ENCODE measurements around the gene MCCC1. TPM values are rescaled to one million over a fixed set of nuclear protein-coding genes. Genes with fewer than 3 reads are reported as not detected.
"Not testable (repeated sequence)": the region's sequence is repeated elsewhere in the genome, so short reads cannot be mapped to it uniquely, and the experiment has no call there.

Gene MCCC1
- polyA plus RNA-seq (2012; ENCODE audit: insufficient read depth, insufficient read length), result 26.5 TPM

DNA sequence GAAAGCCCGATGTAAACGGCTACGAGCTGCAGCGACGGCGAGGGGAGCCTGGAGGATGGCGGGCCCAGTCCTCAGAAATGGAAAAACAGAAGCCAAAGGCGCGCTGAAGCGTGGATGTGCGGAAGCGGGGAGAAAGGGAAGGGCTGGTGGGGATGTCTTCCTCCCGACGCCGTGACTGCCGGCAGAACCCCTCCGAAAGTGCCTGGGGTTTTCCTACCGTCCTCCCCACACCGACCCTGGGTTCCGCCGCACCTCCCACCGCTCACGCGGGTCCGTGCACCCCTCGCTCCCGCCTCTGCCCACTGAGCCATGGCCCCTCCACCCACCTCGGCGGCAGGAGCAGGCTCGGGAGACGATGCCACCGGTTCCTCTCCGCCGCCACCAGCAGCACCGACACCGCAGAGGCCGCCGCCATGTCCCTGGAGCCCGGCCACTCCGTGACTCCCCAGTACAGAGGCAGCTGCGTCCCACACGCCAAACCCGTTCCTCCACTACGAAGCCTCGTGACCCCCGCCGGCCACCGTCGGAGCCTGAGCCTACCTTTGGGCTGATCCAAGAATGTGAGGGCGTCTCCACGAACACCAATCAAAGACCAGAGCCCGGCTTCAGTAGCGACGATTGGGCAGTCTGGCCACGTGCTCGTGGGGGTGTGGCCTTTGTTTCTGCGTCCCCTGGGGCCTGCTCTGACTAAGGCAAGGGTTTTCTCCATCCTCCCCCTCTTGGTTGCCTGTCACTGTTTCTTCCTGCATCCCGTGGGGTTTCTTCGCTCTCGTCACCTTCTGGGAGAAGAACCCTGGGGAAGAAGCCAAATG is at the start of gene MCCC1:
MCCC1 (minus strand) TSS at position 471 of the 812 bp plus-strand sequence; CDS start at position 415, 56 bp downstream.
- peak; percentile 98 for DNase-seq (ENCODE audit: low read depth, low spot score)

DNA sequence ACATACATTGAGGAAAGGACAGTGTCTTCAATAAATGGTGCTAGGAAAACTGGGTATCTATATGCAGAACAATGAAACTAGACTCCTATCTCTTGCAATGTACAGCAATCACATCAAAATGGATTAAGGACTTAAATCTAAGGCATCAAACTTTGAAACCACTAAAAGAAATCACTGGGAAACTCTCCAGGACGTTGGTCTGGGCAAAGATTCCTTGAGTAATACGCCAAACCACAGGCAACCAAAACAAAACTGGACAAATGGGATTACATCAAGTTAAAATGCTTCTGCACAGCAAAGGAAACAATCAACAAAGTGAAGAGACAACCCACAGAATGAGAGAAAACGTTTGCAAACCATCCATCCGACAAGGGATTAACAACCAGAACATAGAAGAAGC is 48.8 kb upstream of the MCCC1 start:
- H3K4me3 ChIP-seq (ENCODE audit: low read length), result no peak overlapping the region
- no peak for DNase-seq (ENCODE audit: low read depth, low spot score)

More for the DNA sequence above, at the start of gene MCCC1:
- peak within 1 kb of the TSS; percentile 95 for H3K4me3 ChIP-seq (ENCODE audit: low read length)

DNA sequence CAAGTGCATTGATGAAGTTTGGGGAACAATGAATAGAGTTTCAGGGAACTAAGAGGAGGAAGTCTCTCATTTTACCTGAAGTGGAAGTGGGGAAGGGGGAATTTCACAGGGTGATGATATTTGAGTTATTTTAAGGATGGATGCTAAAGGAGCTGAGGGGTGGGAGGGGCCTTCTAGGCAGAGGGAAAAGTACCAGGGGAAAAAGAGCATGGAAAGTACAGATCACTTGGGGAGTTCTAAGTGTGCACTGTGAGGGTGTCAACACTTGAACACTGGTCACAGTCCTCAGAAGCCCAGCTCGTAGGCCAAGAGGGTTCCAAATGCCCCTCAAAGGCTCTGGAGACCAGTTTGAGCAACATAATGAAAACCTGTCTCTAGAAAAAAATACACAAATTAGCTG is 45.1 kb upstream of the MCCC1 start:
- DNase-seq (ENCODE audit: low read depth, low spot score), result no peak
- H3K4me3 ChIP-seq (ENCODE audit: low read length), result no peak overlapping the region

DNA sequence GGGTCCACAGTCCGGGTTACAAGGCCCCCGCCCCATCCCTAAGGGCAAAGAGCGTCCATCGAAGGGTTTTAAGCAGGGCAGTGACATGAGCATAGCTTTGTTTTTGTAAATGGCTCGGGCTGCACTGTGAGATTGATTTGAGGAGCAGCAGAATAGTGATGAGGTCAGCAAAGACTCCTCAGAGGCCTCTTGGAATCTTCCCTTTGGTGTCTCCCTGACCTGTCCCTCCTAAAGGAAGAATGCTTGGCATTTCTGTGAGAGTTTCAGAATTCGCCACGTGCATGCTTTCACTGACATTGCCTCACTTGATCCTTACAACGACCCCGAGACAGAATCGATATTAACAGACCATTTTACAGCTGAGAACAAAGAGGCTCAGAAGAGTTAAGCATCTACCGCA is 42.9 kb upstream of the MCCC1 start:
- H3K4me3 ChIP-seq (ENCODE audit: low read length), result no peak overlapping the region
- DNase-seq (ENCODE audit: low read depth, low spot score), result no peak

DNA sequence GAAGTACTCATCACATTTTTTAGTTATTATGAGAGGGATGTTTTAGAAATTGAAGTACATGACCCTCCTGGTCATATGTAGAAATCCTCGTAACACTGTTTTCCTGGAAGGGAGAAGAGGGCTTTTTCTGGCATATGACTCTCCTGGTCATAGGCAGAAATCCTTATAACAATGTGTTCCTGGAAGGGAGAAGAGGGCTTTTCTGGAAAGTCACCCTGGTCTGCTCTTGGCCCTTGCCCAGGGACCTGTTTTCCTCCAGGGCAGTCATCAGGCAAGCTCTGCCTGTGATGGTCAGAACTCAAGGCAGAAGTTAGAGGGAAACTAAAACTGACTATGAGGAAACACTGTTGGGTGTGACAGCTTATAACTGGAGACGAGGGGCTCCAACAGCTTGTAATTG is 35.5 kb upstream of the MCCC1 start:
- no peak for DNase-seq (ENCODE audit: low read depth, low spot score)
- H3K4me3 ChIP-seq (ENCODE audit: low read length), result no peak overlapping the region

DNA sequence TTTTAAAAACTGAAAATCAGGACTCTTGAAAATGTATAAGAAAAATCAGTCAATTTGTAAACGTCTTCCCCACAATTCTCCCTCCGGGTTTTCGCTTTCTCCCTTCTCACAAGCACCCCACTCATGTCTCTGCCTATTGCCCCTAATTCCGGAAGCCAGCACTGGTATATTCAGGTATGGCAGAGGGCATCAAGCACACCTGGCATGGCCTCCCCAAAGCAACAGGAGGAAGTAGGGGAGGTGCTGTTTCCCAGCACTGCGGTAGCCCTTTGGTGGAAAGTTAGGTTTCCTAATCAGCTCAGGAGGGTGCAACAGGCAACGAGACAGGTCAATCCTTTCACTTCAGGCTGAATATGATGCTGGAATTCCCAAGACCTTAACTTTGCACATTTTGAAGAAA is 33.1 kb upstream of the MCCC1 start:
- no peak for DNase-seq (ENCODE audit: low read depth, low spot score)
- H3K4me3 ChIP-seq (ENCODE audit: low read length), result no peak overlapping the region

DNA sequence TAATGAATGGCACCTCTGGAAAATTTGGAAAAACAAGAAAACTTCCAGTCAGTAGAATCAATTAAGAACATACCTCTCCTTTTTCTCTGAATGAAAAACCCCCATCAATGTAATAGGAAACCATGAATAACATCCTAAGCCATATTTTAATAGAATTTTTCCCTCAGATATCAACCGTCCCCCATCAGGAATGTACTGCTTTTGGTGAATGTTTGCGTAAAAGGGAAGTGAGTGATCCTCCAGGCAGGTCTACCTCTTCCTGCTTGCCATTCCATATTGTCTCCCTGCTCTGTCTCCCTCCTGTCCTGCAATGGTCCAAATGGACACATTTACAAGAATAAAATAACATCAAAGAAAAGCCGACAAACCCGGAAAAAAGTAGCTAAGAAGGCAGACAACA is 32.4 kb upstream of the MCCC1 start:
- no peak for DNase-seq (ENCODE audit: low read depth, low spot score)
- no peak overlapping the region for H3K4me3 ChIP-seq (ENCODE audit: low read length)

DNA sequence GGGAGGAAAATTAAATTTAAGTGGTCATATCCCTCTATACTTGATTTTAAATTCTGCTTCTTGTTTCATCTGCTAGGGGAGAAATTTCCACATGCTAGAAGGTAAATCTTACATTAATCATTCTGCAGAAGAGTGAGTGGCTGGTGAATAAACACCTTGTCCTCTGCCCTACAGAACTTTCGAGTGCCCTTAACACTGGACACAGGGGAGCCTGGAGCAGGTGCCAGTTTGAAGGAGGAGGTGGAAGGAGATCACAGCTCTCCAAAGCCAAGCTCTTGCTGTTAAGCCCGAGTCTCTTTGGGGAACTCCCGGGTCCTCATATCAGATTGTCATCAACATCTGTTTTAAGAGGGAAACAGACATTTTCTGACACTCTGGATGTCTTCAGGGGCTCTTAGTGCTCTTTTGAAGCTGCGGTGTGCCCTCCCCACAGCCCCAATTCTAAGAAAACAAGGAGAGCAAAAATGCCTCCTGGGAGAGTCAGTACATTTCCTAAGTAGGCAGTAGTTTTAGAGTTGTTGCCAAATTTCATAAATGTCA is 32.0 kb upstream of the MCCC1 start:
- no peak for DNase-seq (ENCODE audit: low read depth, low spot score)

DNA sequence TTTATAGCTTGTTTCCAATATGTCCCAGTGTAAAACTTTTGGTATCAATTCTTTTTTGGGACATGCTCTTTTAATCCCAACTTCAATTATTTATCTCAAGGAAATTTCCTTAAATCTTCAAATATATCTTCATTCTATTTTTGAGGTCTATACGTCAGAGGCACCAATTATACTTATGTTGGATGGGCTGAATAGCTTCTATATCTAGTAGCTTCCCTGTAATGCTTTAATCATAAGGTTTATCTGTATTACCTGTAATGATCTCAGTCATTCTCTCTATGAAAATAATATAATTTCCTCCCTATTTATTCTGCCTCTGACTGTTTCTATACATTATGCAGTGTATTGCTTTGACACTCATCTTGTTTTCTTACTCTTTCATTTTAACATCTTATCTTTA is 29.9 kb upstream of the MCCC1 start:
- H3K4me3 ChIP-seq (ENCODE audit: low read length), result no peak overlapping the region
- no peak for DNase-seq (ENCODE audit: low read depth, low spot score)

More for the DNA sequence above, 32.0 kb upstream of the MCCC1 start:
- no peak overlapping the region for H3K4me3 ChIP-seq (ENCODE audit: low read length)

DNA sequence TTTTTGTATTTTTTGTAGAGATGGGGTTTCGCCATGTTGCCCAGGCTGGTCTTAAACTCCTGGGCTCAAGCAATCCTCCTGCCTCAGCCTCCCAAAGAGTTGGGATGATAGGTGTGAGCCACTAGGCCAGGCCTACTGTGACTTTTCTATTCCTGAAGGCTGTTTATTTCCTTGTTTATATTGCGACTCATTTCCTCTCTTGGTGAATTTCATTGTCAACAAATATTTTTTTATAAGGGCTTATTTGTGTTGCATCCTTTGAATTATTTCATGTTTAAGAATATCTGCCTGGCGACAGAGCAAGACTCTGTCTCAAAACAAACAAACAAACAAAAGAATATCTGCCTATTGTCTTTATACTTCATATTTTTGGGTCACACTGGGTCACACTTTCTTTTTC is 29.4 kb upstream of the MCCC1 start:
- no peak overlapping the region for H3K4me3 ChIP-seq (ENCODE audit: low read length)
- DNase-seq (ENCODE audit: low read depth, low spot score), result no peak

DNA sequence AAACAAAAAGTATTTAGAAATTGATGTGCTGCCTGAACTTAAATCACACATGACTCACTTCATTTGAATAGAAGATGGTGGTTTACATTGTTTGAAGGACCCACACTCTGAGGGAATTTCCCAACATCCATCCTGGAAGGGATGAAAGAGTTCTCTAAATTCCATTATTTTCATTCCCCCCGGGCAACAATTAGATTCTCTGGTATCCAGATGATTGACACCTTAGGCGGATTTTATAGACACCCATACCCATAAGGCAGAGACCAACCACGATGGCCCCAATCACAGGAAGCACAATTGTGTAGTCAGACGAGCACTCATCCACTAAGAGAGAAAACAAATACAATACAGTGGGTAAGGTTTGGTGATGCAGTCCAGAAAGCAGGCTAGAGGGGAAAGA is 24.6 kb upstream of the MCCC1 start:
- no peak overlapping the region for H3K4me3 ChIP-seq (ENCODE audit: low read length)
- DNase-seq (ENCODE audit: low read depth, low spot score), result no peak

DNA sequence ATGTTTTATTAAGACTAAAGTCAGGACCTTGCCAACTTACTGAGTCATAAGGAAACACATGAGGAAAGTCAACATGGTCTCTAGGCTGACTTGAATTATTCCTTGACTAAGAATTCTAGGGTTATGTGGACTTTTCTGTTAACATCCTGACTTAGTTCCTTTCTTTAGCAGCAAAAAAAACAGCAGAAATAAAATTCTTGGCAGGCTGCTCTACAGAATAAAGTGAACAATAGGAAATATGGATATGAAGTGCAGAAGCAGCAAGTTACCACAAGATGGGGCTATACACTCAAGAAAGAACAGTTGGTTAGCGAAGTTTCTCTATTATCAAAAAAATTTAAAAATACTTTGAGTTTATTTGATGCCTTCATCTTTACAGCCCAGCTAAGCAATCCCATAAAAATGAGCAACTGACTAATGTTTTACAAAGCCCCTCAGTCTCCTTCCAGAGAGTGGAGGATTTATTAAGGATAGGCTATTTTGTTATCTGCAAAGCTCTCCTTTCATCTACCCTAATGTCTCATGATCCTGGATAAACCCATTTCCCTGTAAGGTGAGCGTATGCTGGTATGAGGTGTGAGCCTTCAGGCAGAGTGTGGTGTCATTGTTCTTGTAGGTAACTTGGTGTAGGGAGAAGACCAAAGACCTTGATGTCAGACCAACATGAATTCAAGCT is 23.1 kb upstream of the MCCC1 start:
- H3K4me3 ChIP-seq (ENCODE audit: low read length), result no peak overlapping the region
- peak; percentile 60 for DNase-seq (ENCODE audit: low read depth, low spot score)

DNA sequence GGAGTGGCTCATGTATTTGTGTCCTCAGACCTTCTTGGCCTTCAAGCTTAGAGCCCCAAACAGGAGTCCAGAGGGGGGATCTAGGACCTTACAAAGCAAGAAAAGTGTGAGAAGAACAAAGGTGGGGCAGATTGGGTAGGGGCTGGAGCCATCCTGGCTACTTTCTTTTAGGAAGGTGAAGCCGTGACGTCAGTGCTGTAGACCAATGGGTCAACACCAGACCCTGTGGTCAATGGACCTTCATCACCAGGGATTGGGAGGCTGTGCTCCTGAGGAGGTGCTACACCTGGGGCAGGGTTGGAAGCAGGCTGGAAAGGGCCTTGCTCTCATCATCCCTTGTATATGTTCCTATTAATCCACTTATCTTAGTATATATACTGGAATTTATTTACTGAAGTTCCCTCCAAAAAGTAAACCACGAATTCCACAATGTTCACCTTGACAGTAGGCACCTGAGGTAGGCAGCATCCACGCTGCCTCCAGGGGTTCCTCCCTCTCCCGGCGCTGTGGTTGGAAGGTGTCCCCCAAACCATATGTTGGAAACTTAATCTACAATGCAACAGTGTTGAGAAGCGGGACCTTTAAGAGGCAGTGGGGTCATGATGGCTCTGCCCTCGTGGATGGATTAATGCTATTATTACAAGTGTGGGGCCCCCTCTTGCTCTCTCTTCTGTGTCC is 21.4 kb upstream of the MCCC1 start:
- no peak overlapping the region for H3K4me3 ChIP-seq (ENCODE audit: low read length)
- DNase-seq (ENCODE audit: low read depth, low spot score), result no peak

DNA sequence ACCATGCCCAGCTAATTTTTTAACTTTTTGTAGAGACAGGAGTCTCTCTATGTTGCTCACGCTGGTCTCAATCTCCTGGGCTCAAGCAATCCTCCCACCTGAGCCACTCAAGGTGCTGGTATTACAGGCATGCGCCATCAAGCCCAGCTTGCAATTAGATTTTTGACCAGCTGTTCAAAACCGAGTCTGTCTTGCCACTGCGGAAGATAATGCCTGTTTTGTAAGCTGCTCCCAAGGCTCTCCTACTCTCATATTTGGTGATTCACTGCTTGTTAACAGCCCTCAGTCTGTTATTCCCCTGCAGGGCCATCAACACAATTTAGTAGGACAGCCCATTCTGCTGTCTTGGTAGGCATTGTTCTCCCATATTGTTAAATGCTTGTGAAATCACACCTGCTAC is 17.8 kb upstream of the MCCC1 start:
- no peak for DNase-seq (ENCODE audit: low read depth, low spot score)
- H3K4me3 ChIP-seq (ENCODE audit: low read length), result no peak overlapping the region

DNA sequence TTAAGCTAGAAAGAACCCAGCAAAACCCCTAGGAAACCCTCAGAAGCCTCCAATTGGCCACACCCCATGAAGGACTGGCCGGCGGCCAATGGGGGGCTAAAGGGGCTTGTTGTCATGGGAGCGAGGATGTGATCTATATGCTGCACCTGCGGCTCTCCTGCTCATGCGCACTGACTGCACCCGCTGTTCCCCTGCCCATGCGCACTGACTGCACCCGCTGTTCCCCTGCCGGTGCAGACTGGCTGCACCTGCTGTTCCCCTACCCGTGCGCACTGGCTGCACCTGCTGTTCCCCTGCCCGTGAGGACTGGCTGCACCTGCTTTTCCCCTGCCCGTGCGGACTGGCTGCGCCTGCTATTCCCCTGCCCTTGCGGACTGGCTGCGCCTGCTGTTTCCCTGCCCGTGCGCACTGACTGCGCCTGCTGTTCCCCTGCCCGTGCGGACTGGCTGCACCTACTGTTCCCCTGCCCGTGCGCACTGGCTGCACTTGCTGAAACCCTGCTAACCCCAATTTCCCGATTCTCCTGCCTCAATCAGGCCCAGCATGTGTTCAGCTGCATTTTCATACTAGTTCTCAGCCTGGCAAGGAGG is 16.8 kb upstream of the MCCC1 start:
- DNase-seq (ENCODE audit: low read depth, low spot score), result peak; percentile 89
- H3K4me3 ChIP-seq (ENCODE audit: low read length), result peak overlapping the region; percentile 65

DNA sequence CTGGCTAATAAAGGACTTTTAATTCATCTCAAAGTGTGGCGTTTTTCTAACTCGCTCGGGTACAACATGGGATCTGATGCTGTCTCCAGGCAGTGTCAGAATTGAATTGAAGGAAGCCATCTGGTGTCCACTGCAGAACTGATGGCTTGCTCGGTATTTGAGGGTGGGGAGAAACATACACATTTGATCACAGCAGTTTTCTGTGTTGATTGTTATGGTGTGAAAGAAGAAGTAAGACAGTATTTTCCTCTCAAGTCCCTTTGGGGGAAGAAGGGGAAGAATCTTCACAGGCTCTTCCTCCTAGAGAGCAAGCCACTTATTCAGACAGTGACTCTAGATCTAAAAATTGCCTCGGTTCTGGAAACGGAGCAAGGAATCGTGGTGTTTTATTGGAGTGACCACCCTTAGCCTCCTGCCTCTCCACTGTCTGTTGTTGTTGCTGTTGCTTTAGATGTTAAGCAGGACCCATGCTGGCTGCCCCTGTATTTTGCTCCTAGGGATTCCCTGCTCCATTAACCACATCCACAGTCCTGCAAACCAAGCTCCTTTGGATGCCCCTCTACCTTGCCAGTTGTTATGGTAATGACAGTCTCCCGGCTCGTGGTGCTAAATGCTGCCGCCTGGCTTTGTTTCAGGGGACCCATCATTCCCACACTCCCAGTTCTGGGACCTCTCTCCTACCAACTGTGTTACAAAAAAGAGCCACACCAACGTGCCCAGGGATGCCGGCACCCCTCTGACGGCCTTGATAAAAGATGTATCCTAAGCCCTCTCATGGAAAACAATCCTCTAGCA is 15.3 kb upstream of the MCCC1 start:
- H3K4me3 ChIP-seq (ENCODE audit: low read length), result no peak overlapping the region
- DNase-seq (ENCODE audit: low read depth, low spot score), result no peak

DNA sequence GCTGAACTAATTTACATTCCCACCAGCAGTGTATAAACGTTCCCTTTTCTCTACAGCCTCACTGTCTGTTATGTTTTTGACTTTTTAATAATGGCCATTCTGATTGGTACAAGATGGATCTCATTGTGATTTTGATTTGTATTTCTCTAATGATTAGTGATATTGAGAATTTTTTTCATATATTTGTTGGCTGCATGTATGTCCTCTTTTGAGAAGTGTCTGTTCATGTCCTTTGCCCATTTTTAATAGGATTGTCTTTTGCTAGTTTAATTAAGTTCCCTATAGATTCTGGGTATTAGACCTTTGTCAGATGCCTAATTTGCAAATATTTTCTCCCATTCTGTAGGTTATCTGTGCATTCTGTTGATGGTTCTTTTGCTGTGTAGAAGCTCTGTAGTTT is 10.6 kb upstream of the MCCC1 start:
- DNase-seq (ENCODE audit: low read depth, low spot score); H3K4me3 ChIP-seq (ENCODE audit: low read length): not testable (repeated sequence)

DNA sequence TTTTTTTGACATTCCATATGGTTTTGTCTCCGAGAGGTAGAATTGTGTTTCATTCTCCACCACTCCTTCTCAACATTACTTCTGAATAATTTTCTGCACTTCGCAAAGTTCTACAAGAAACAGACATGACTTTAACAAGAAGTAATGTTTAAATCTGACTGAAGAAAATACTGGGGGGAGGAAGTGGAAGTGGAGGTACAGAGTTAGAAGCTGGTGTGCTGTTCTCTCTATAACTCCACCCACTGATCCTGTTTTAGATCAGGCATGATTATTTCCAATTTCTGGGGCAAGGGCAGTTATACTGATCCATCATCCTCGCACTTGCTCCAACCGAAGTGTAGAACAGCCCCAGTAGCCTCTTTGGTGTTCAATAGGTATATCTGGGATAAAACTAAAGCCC is 9.2 kb upstream of the MCCC1 start:
- no peak for DNase-seq (ENCODE audit: low read depth, low spot score)
- H3K4me3 ChIP-seq (ENCODE audit: low read length), result no peak overlapping the region

DNA sequence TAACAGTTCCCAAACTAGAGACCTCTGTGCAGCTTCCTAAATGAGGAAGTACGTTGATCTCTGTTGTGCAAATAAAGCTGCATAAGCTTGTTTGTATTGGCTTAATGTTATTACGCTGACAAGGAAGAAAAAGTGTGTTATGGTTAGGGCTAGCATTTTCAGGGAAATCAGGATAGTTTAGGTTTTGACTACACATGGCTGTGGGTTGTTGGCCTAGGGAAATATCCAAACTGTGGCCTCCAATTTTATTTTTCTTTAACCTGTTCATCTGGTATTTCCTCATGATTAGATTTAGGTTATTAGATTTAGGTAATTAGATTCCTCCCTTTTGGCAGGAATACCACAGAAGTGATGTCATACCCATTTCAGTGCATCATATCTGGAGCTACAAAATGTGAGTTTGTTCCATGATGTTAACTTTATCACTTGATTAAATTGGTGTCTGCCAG is 8.7 kb upstream of the MCCC1 start:
- no peak for DNase-seq (ENCODE audit: low read depth, low spot score)
- no peak overlapping the region for H3K4me3 ChIP-seq (ENCODE audit: low read length)
